ENCODE results near the gene EIF2AK2. TPM values are rescaled to one million over a fixed set of nuclear protein-coding genes. Genes with fewer than 3 reads are reported as not detected.
"Not testable (repeated sequence)": the region's sequence is repeated elsewhere in the genome, so short reads cannot be mapped to it uniquely, and the experiment has no call there.

The EIF2AK2 gene
- total RNA-seq (10 to 100 TPM; 53.3 to 54.2 TPM), polyA plus RNA-seq (ENCODE audit: insufficient read length in 6 of 6) (10 to 100 TPM; 36.1 to 39.3 (median 37.3) TPM)
- long read RNA-seq, donor 1, partial matches to known transcripts, result 0 of 3 reads
- long read RNA-seq, donor 1, other reads (novel, unspliced or antisense), result 0 of 3 reads
- long read RNA-seq, donor 2, transcript EIF2AK2-206 (3 exons, 411 nt), result major isoform, 6 of 6 reads
- long read RNA-seq, donor 2, partial matches to known transcripts, result 0 of 6 reads
- long read RNA-seq, donor 2, other reads (novel, unspliced or antisense), result 0 of 6 reads
- long read RNA-seq, donor 3, result 0 reads
- long read RNA-seq, donor 4, full-length matches to known transcripts, result 3 of 25 reads
- long read RNA-seq, donor 4, partial matches to known transcripts, result 14 of 25 reads
- long read RNA-seq, donor 4, other reads (novel, unspliced or antisense), result 8 of 25 reads
- long read RNA-seq, donor 5, full-length matches to known transcripts, result 4 of 24 reads
- long read RNA-seq, donor 5, partial matches to known transcripts, result 20 of 24 reads
- long read RNA-seq, donor 5, other reads (novel, unspliced or antisense), result 0 of 24 reads
- long read RNA-seq, donor 6, result 0 reads
- long read RNA-seq, donor 7, full-length matches to known transcripts, result 1 of 1 reads
- long read RNA-seq, donor 7, partial matches to known transcripts, result 0 of 1 reads
- long read RNA-seq, donor 7, other reads (novel, unspliced or antisense), result 0 of 1 reads
- long read RNA-seq, donor 8, full-length matches to known transcripts, result 4 of 4 reads
- long read RNA-seq, donor 8, partial matches to known transcripts, result 0 of 4 reads
- long read RNA-seq, donor 8, other reads (novel, unspliced or antisense), result 0 of 4 reads
- long read RNA-seq, donor 9, result 0 reads
- long read RNA-seq, donor 10, full-length matches to known transcripts, result 1 of 7 reads
- long read RNA-seq, donor 10, partial matches to known transcripts, result 4 of 7 reads
- long read RNA-seq, donor 10, other reads (novel, unspliced or antisense), result 2 of 7 reads
- long read RNA-seq, donor 11, partial matches to known transcripts, result 0 of 3 reads
- long read RNA-seq, donor 11, other reads (novel, unspliced or antisense), result 0 of 3 reads
- long read RNA-seq, donor 12, partial matches to known transcripts, result 0 of 1 reads
- long read RNA-seq, donor 12, other reads (novel, unspliced or antisense), result 0 of 1 reads

DNA sequence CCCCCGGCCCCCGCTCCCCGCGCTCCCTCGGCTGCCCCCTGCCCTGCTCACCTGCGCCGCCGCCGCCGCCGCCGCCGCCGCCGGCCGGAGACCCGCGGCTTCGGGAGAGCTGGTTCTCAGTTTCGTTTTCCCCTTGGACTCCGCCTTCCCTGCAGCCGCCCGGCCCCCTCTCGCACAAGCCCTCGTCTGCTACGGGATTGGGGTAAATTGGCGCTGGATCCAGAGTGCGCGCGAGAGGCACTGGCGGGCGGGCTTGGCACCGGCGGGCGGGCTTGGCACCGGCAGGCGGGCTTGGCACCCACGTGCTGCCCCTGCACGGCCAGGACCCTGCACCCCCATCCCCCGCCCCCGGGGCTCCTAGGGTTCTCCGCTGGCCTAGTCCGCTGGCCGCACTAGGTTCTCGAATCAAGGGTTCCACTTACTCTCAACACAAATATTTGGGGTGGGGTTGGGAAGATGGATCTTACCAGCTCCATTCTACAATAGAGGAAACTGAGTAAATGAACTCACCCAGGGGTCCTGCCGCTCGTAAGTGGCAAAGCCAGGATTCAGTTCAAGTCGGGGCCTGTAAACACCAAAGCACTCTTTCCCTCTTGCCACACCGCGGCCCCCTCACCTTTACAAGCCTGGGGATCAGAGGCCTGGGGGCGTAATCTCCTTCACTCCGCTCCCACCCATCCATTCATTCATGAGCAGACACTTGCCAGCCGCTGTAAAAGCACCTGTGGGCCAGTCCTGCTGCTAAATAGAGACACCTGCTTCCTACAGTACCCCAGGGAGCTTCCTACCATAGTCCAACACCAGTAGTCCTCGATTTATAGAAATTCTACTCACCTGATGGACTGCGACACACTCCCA is at the start of gene EIF2AK2:
EIF2AK2 (minus strand) TSS at position 124 of the 858 bp plus-strand sequence. CDS start 9,174 bp downstream, outside the sequence.
- peak within 1 kb of the TSS; percentile 63 to 82 for H3K4me3 ChIP-seq
- ATAC-seq (peak; percentile 94), DNase-seq (peak; percentile 78 to 95 (median 88))
- intact Hi-C loops (cut with DNase I), result no loop called here
- H3K9me3 ChIP-seq, result no peaks in the 10 kb centered on the region
- H3K4me1 ChIP-seq, result peaks cover 10 to 32% of the 10 kb centered on the region in 2 donors
- TF ChIP-seq, protein P1, sequence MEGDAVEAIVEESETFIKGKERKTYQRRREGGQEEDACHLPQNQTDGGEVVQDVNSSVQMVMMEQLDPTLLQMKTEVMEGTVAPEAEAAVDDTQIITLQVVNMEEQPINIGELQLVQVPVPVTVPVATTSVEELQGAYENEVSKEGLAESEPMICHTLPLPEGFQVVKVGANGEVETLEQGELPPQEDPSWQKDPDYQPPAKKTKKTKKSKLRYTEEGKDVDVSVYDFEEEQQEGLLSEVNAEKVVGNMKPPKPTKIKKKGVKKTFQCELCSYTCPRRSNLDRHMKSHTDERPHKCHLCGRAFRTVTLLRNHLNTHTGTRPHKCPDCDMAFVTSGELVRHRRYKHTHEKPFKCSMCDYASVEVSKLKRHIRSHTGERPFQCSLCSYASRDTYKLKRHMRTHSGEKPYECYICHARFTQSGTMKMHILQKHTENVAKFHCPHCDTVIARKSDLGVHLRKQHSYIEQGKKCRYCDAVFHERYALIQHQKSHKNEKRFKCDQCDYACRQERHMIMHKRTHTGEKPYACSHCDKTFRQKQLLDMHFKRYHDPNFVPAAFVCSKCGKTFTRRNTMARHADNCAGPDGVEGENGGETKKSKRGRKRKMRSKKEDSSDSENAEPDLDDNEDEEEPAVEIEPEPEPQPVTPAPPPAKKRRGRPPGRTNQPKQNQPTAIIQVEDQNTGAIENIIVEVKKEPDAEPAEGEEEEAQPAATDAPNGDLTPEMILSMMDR (IDR thresholded peaks at IDR 0.05), result no peak
- peaks cover 0 to 3% of the 10 kb centered on the region in 2 donors for H3K36me3 ChIP-seq
- H3K27ac ChIP-seq, result peak within 1 kb of the TSS; percentile 87 to 90
- no peaks in the 10 kb centered on the region for H3K27me3 ChIP-seq

DNA sequence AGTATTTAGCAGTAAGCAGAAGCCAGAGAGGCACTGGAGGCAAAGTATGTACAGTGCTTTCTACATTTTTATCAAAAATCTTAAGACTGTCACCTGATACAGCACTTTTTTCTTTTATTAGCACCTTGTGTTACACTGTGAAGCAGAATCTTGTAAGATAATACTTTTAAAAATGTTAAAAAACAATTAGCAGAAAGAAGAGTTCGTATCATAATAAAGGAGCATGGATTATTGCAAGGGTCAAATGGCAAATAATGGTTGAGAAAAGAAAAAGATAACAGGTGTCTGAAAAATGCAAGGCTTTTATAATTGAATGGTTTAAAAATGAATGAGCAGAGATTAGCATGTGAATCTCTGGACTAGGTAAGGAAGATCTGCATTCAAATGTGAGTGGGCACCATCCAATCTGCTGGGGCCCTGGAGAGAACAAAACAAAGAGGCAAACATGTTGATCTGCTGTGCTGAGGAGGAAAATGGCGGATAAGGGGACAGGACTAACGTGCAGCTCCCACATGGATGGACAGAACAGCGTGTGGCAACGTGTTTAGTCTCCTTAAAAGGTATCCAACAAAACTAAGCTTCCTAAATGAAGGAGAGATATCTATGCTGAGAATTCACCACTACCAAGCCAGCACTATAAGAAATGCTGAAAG is 49.0 kb upstream of the EIF2AK2 start:
- peaks cover 4 to 95% of the 10 kb centered on the region in 2 donors for H3K36me3 ChIP-seq
- intact Hi-C loops (cut with DNase I), result no loop called here
- no peaks in the 10 kb centered on the region for H3K27me3 ChIP-seq
- H3K4me1 ChIP-seq, result no peaks in the 10 kb centered on the region
- no peak for DNase-seq
- no peak overlapping the region for H3K27ac ChIP-seq
- no peak for ATAC-seq
- H3K9me3 ChIP-seq, result peaks cover 0 to 18% of the 10 kb centered on the region in 2 donors
- TF ChIP-seq, protein P1 (IDR thresholded peaks at IDR 0.05), result no peak
- no peak overlapping the region for H3K4me3 ChIP-seq

DNA sequence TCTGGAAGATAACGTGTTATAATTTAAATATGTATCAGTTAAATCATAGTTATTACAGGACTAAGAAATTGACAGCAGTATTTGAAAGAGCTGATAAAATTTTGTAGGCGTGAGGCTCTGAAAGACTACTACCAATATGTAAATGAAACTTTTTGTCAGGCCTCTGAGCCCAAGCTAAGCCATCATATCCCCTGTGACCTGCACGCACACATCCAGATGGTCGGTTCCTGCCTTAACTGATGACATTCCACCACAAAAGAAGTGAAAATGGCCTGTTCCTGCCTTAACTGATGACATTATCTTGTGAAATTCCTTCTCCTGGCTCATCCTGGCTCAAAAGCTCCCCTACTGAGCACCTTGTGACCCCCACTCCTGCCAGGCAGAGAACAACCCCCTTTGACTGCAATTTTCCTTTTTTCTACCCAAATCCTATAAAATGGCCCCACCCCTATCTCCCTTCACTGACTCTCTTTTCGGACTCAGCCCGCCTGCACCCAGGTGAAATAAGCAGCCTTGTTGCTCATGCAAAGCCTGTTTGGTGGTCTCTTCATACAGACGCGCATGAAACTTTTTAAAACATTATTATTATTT is 48.4 kb upstream of the EIF2AK2 start:
- H3K4me3 ChIP-seq; H3K27ac ChIP-seq; intact Hi-C loops (cut with DNase I); H3K27me3 ChIP-seq; H3K4me1 ChIP-seq; ATAC-seq; DNase-seq: not testable (repeated sequence)
- peaks cover 4 to 95% of the 10 kb centered on the region in 2 donors for H3K36me3 ChIP-seq
- H3K9me3 ChIP-seq, result peaks cover 0 to 18% of the 10 kb centered on the region in 2 donors

DNA sequence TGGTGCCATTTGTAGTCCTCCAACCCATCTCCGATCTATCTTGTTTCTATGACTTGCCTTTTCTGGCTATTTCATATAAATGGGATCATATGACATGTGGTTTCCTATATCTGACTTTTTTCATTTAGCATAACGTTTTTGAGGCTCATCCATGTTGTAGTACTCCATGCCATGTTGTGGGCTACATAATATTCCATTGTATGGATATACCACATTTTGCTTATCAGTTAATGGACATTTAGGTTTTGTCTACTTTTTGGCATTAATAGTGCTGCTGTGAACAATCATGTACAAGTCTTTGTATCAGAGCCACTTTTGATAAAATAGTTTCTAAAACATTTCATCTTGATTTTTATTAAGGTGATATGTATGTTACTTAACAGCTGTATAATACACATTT is 46.9 kb upstream of the EIF2AK2 start:
- no peak for ATAC-seq
- peaks cover 4 to 83% of the 10 kb centered on the region in 2 donors for H3K36me3 ChIP-seq

More for the DNA sequence above, 46.9 kb upstream of the EIF2AK2 start:
- peaks cover 0 to 6% of the 10 kb centered on the region in 2 donors for H3K9me3 ChIP-seq
- peaks cover 0 to 2% of the 10 kb centered on the region in 2 donors for H3K4me1 ChIP-seq
- no peak for DNase-seq
- H3K4me3 ChIP-seq, result no peak overlapping the region
- TF ChIP-seq, protein P1 (IDR thresholded peaks at IDR 0.05), result no peak
- no peaks in the 10 kb centered on the region for H3K27me3 ChIP-seq
- intact Hi-C loops (cut with DNase I), result no loop called here
- H3K27ac ChIP-seq, result no peak overlapping the region

Data from left lung (tissue), 14 donors.